Measurements from ENCODE around the gene B4GALNT4.
"Not testable (repeated sequence)": the region's sequence is repeated elsewhere in the genome, so short reads cannot be mapped to it uniquely, and the experiment has no call there.

The B4GALNT4 gene

DNA sequence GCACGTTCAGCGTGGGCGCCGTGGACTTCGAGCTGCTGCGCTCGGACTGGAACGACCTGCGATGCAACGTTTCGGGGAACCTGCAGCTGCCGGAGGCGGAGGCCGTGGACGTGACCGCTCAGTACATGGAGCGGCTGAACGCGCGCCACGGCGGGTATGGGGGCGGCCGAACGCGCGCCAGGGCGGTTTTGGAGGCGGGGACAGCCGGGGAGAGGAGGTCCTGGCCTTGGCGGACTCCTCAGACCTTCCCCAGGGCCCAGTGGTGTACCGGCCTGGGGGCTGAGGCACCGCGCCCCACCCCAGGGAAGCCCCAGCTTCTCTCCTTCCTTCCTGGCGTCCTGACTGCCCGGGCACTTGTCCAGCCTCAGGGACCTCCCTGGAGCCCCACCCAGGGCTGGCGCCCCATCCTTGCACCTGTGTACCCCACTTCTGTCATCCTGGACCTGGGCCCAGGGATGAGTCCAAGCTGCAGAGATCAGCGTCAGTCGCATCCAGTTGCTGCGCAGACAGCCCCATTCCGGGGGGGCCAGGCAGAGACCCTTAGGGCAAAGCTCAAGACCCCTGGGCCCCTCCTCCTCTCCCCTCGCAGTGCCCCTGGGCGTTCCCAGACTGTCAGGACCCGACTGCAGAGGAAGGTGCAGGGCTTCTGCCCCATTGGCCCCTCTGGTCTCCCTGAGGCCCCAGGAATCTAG lies 8.0 kb downstream of the B4GALNT4 start:
- DNase-seq, result no peak

GRCh38 chr11:377883-378500 lies 8.7 kb downstream of the B4GALNT4 start:
- DNase-seq, result no peak

DNA sequence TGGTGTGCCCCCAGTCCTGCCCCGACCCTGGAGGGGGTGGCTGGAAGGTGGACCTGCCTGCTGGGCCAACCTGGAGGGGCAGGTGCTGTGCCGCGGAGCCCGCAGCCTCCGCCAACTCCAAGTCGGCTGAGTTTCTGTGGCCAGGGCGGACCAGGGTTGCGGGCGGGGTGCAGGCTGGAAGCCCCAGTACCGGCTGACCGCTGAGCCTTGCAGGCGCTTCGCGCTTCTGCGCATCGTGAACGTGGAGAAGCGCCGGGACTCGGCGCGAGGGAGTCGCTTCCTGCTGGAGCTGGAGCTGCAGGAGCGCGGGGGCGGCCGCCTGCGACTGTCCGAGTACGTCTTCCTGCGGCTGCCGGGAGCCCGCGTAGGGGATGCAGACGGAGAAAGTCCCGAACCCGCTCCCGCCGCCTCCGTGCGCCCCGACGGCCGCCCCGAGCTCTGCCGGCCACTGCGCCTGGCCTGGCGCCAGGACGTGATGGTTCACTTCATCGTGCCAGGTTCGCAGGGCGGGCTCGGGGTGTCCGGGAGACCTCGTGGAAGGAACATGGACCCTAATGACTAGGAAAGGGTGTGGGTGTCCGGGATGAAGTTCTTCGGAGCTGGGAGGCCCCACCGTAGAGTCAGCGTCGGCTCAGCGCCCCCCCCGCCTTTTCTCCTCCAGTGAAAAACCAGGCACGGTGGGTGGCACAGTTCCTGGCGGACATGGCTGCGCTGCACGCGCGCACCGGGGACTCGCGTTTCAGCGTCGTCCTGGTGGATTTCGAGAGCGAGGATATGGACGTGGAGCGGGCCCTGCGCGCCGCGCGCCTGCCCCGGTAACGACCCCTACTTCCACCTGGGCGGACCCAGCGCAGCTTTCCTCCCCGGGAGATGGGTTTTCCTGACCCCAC lies 10.2 kb downstream of the B4GALNT4 start:
- DNase-seq, result no peak

- no peak for DNase-seq
Measured at GRCh38 chr11:380095-380480, 10.8 kb downstream of the B4GALNT4 start.

GRCh38 chr11:380491-380890 lies 11.2 kb downstream of the B4GALNT4 start:
- no peak for DNase-seq

- DNase-seq, result no peak
Measured at GRCh38 chr11:380996-381395, 11.7 kb downstream of the B4GALNT4 start.

- no peak for DNase-seq
Measured at GRCh38 chr11:381501-382072, 12.3 kb downstream of the B4GALNT4 start.

DNA sequence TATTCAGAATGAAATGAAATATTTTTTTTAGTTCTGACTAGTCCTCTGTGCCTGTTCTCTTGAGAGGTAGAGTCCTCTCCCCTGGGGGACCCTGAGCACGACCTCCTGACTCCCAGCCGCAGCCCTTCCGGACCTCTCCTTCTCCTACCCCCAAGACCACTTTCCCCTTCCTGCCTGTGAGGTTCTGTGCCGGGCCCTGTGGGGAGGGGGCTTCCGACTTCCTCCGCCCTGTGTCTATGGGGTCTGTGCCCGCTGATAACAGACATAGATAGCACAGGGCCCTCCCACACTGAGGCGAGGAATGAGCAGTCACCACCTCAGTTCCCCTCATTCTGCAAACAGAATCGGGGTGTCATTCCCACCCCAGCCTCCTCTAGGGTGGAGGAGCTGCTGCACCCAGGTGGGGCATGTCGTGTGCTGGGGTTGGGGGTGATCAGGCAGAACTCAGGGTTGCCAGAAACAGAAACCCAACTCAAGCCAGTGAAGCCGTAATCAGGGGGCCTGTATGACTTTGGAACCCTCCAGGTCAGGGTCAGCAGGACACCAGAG lies 12.9 kb downstream of the B4GALNT4 start:
- no peak for DNase-seq

GRCh38 chr11:383431-383830 lies 14.1 kb downstream of the B4GALNT4 start:
- no peak for DNase-seq

DNA sequence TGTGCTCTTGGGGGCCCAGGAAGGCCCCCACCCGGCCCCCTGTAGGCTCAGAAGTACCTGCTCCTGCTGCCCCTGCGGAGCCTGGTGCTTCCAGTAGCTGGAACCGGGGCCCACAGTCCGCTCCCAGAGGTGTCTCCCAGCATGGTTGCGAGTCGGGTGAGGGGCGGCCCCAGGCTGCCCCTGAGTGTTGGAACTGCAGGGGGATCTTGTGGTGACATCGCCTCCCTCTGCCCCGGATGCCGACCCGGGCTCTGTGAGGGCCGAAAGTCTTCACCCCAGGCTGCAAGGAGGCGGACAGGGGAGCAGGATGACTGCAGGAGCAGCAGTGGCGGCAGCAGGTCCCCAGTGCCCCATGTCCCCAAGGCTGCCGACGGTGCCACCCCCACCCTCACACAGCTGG lies 15.2 kb downstream of the B4GALNT4 start:
- DNase-seq, result no peak

GRCh38 chr11:385594-386351 lies 16.5 kb downstream of the B4GALNT4 start:
- no peak for DNase-seq

- DNase-seq, result no peak
Measured at GRCh38 chr11:386483-386882, 17.2 kb downstream of the B4GALNT4 start.

DNA sequence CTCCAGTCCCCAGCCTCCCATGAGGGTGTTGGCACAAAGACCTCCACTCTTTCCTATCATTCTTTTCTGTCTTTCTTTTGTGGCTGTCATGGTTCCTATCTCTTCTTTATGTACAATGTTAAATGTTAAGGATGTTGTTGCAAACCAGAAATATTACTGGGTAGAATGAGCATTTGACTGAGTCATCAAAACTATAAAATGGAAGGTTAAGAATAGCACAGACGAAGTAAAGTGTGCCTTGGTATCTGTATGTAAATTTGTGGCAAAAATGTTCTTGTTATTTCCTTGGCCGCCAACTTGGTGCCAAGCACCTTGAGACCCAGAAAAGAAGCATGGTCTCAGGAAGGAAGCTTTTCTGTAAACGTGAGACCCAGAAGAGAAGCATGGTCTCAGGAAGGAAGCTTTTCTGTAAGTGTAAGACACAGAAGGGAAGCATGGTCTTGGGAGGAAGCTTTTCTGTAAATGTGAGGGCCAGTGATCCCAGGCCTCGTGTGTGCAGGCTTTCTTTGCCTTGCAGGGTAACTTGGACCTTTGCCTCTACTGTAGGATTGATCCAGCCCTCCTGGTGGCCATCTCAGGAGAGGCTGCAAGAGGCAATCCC lies 18.0 kb downstream of the B4GALNT4 start:
- DNase-seq, result no peak

DNA sequence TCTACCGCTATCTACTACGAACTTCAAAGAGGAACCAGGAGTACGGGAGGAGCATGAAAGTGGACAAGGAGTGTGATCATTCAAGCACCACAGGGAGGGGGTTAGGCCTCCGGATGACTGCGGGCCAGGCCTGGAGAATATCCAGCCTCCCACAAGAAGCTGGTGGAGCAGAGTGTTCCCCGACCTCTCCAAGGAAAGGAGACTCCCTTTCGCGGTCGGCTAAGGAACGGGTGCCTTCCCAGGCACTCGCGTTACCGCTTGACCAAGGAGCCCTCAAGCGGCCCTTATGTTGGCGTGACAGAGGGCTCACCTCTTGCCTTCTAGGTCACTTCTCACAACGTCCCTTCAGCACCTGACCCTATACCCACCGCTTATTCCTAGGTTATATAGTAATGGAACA lies 20.1 kb downstream of the B4GALNT4 start:
- DNase-seq, result not testable (repeated sequence)

DNA sequence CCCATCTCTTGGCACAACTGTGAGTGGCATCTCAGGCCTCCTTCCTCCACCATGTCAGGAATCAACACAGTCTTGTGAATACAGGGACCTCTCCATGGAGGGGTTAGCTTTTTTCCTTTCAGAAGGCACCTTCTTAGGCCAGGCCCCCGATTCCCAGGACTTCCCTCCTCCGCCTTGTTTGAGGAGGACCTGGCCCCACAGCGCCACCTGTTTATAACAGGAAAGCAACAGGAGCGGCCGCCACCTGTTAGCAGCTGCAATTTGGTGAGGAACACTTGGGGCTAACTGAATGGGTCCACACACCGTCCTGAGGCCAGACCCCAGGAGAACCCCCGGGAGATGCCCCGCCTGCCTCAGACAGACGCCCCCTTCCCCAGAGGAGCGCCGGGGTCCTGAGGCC lies 20.9 kb downstream of the B4GALNT4 start:
- no peak for DNase-seq

GRCh38 chr11:391117-392017 lies 22.1 kb downstream of the B4GALNT4 start:
- no peak for DNase-seq

- DNase-seq, result no peak
Measured at GRCh38 chr11:392102-392777, 22.9 kb downstream of the B4GALNT4 start.

DNA sequence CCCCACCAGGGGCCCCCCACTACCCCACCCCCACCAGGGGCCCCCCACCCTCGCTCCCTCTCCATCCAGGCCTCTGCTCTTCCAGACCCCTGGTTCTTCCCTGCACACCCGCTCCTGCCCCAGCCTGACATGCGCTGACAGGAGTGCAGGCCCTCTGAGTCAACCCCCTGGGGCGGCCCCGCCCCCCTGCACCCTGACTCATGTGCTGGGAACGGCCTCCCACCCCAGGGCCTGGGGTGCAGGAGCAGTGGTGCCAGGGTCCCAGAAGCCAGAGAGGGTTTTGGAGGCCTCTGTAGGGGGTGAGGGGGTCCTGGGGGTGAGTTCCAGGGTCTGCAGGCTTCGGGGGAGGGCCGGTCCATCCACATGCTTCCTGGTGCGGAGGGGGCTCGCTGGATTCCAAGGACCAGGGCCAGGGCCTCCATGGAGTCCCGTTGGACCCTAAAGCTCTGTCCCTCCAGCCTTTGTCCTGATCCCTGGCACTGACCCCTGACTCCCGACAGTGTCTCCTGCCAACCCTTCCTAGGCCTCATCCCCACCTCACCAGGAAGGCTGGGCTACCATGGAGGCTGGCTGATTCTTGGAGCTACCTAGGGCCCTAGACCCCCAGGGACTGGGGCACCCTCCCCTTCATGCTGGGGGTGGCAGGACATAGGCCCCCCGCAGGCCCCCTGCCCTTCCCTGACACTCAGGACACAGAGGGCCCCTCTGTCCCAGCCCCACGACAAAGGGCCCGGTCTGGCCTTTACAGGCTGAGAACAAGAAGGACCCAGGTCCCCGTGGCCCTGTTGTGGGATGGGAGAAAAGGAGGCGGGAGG lies 24.1 kb downstream of the B4GALNT4 start:
- DNase-seq, result no peak

All from left hindlimb (tissue), 1 donor.